Measurements from ENCODE around the gene RPL21. TPM values are rescaled to one million over a fixed set of nuclear protein-coding genes. Genes with fewer than 3 reads are reported as not detected.

Gene RPL21
- 1,267 and 1,496 TPM in 2 replicates for total RNA-seq

DNA sequence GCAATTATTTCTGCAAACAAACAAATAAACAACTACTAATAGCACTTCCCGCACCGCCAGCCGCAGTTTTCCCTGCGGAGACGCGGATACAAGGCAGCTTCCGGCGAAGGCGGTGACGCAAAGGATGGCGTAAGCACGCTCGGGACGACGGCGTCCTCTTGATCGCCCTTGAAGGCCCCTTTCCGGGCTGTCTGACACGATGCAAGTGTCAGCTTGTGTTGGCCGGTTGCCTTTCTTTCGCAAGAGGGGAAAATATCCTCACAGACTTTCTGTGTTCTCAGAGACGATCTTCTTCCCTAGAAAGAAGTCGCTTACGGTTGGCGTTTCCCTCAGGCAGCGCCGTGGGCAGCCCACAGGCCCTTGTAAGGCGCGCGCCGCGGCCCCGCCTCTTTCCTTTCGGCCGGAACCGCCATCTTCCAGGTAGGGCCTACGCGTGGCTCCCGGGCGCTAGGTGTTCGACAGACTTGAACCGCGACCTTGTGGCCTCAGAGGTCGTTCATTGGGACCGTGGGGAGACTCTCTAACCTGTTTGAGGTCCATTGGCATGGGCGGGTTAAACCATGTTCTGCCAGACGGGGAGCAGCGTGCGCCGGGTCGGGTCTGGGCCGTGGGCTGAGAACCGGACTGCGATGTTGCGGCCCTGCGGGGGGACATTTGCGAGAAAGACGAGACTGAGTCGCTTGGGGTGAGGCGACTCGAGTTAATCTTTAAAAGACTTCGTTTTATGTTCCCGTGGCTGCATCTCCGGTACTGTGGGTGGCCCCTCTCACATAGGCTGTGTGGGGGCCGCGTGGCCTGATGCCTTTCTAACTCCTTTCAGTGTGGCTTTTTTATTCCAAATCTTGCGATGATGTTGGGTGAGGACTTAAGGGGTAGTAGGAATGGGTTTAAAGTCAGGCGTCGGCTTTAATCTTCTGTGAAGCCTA lies at the start of gene RPL21:
TSS of gene RPL21 (plus strand) at position 393 of the 926 bp plus-strand sequence. CDS start 2,219 bp downstream, outside the sequence.

DNA sequence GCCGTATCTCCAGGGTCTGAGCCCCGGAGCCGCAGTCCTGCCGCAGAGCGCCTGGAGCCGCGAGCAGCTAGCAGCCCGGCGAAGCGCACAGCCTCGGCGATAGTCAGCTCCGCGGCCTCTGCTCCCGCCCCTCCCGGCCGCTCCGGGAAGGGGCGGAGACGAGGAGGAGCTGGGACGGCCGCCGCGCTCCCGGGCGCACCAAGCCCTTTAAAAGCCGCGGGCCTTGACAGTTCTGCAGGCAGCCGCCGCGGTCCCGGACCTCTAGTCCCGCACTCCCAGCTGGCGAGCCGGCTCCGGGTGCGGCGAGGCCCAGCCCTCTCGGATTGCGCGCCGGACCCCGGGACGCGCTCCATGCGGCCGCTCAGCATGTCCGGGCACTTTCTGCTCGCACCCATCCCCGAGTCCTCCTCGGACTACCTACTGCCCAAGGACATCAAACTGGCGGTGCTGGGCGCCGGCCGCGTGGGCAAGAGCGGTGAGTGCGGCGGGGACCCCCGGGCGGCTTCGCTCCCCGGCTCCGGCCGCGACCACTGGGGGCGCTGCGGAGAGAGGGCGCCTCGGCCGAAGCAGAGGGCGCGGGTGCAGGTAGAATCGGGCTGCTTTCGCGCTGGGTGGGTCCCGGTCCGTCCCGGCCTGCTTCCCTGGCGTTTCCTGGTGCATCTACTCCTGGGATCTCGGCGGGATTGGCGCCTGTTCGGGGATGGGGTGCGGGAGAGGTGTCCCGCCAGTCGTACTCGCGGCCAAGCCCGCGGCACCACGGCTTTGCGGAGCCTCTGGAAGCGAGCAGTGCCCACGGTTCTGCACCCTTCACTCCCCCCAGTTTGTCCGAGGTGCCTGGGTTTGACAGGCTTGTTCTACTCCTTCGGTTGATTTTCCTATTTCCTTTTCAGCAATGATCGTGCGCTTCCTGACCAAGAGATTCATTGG lies 19.5 kb downstream of the RPL21 start, which contains the start of gene RASL11A:
TSS of gene RASL11A (plus strand) at position 237 of the 927 bp plus-strand sequence. CDS start at position 352, 115 bp downstream.

Other genes starting within 250 kb of the RPL21 start
- gene USP12, start 79.7 kb upstream of the RPL21 start, total RNA-seq = 11.2 and 14.3 TPM in 2 replicates
- gene RASL11A, start 19.3 kb downstream of the RPL21 start, total RNA-seq = 5.8 and 13.4 TPM in 2 replicates
- 69.3 and 71.5 TPM in 2 replicates for gene GTF3A, start 173.1 kb downstream of the RPL21 start, total RNA-seq
- 19.3 and 36.8 TPM in 2 replicates for gene MTIF3, start 199.0 kb downstream of the RPL21 start, total RNA-seq

Data from cardiac atrium fibroblast (primary cell).